GM12872 (cell line): ENCODE results near the gene GATA6.

Source experiments
- CTCF ChIP-seq: IDR thresholded peaks from 3 replicates; pipeline ENCODE4 v1.5.1; 2011; ENCODE audit warnings: low read depth, mild to moderate bottlenecking, low read length, moderate library complexity; ENCODE audit not compliant: insufficient read depth

GATA6 gene

DNA sequence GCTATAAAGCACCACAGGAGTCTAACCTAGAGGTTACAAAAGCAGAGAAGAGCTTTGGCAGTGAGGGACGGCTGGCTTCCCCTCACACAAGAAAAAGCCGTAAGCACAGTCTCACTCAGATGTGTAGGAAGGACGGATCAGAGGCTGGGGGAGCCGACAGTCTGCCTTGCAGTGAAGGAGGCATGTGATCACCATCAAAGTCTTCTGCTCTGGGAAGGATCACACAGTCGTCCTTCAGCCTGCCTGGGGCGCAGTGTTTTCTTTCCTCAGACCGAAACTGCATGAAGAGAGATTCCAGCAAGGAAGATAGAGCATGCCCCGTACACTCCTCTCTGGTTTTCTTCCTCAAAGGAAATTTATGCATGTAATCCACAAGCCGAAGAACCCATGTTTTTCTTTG lies 24.1 kb downstream of the GATA6 start:
- no peak for TF ChIP-seq CTCF

DNA sequence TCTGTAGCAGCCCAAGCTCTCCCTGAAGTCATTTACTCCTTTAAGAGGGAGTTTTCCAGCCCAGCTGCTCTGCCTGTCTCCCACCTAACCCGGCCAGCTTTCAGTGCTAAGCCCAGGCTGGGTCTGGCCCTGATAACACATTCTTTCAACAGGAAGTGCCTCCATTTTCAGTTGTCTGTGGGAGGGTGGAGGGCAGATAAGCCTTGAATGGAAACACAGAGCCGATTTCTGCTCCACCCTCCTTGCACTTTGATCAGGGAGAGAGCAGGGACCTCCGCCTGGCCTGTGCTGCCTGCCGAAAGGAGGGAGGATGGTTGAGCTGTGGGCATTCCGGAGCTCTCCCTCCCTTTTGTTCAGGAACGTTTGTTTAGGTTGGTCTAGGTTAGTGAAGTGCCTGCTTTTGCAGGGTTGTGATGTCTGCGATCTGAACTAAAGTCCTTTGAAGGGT lies 24.8 kb downstream of the GATA6 start:
- TF ChIP-seq CTCF = no peak

DNA sequence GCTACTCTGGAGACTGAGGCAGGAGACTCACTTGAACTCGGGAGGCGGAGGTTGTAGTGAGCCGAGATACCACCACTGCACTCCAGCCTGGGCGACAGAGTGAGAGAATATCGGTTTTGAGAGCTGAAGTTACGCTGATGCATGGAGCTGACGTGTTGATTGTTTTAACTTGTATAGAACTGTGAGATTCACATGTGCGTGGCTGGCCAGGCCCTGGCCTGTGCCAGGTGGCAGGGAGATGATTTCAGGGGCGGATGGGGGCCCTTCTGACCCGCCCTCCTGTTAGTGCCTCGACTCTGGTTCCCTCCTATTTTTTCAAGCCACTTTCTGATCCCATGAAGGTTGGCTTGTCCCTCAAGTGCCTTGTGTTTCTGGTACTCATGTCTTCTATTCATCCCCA lies 25.7 kb downstream of the GATA6 start:
- TF ChIP-seq CTCF = no peak

DNA sequence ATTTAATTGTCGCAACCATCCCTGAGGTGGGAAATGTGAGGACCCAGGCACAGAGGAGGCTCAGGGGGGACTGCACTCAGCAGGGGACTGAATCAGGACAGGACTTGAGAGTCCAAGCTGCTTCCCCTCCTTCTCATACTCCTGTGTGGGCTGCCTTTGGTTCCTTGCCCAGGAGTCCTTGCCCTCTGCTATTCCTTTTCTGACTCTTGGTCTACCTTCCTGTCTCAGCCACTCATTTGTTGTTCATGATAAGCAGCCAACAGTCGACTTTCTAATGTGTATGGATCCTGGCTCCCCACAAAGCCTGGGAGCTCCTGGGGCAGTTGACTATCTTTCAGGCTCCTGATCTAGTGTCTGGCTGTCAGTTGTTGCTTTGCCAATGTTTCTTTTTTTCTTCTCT lies 28.3 kb downstream of the GATA6 start:
- no peak for TF ChIP-seq CTCF

- TF ChIP-seq CTCF = no peak
Measured at GRCh38 chr18:22198163-22198562, 28.8 kb downstream of the GATA6 start.

GRCh38 chr18:22199005-22199404 lies 29.6 kb downstream of the GATA6 start:
- TF ChIP-seq CTCF = no peak

DNA sequence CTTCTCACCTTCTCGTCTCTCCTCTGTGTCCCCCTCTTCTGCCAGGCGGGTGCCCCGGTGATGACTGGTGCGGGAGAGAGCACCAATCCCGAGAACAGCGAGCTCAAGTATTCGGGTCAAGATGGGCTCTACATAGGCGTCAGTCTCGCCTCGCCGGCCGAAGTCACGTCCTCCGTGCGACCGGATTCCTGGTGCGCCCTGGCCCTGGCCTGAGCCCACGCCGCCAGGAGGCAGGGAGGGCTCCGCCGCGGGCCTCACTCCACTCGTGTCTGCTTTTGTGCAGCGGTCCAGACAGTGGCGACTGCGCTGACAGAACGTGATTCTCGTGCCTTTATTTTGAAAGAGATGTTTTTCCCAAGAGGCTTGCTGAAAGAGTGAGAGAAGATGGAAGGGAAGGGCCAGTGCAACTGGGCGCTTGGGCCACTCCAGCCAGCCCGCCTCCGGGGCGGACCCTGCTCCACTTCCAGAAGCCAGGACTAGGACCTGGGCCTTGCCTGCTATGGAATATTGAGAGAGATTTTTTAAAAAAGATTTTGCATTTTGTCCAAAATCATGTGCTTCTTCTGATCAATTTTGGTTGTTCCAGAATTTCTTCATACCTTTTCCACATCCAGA lies 31.3 kb downstream of the GATA6 start:
- TF ChIP-seq CTCF = no peak
